ENCODE results near the gene RAB31.

- no peak for TF ChIP-seq CTCF (IDR thresholded peaks at IDR 0.05)
- no peak for TF ChIP-seq POLR2A (IDR thresholded peaks at IDR 0.05)
- TF ChIP-seq EP300 (IDR thresholded peaks at IDR 0.05), result no peak
Observed at GRCh38 chr18:9735238-9735637, 27.1 kb downstream of the RAB31 start.

All from tibial nerve (tissue), 4 donors.